ENCODE measurements around the gene KTI12.

DNA sequence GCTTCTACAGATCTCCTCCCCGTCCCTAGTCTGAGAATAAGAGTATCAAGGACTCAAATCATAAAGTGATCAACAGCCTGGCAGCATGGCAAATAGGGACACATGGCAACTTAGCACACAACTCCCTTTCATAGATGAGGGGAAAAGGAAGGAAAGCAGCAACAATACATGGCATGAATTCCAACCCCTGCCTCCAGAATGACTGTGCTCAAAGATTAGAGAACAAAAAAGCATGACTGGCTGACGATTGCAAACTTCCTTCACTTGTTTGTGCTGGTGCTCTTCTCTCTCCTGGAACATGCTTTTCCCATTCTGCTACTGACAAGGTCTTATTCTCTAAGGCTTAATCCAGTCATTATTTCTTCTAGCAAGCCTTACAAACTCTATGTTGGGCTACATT is 11.5 kb downstream of the KTI12 start:
- TF ChIP-seq POLR2A (IDR thresholded peaks at IDR 0.05) (no peak), EP300 (IDR thresholded peaks at IDR 0.05) (no peak), POLR2AphosphoS5 (IDR thresholded peaks at IDR 0.05) (no peak)
- TF ChIP-seq, protein P1, sequence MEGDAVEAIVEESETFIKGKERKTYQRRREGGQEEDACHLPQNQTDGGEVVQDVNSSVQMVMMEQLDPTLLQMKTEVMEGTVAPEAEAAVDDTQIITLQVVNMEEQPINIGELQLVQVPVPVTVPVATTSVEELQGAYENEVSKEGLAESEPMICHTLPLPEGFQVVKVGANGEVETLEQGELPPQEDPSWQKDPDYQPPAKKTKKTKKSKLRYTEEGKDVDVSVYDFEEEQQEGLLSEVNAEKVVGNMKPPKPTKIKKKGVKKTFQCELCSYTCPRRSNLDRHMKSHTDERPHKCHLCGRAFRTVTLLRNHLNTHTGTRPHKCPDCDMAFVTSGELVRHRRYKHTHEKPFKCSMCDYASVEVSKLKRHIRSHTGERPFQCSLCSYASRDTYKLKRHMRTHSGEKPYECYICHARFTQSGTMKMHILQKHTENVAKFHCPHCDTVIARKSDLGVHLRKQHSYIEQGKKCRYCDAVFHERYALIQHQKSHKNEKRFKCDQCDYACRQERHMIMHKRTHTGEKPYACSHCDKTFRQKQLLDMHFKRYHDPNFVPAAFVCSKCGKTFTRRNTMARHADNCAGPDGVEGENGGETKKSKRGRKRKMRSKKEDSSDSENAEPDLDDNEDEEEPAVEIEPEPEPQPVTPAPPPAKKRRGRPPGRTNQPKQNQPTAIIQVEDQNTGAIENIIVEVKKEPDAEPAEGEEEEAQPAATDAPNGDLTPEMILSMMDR (IDR thresholded peaks at IDR 0.05): no peak
